ENCODE data around the gene ATP2C1. TPM values are rescaled to one million over a fixed set of nuclear protein-coding genes. Genes with fewer than 3 reads are reported as not detected.
A peak's percentile ranks its signal among the peaks of the same experiment; 100 is the strongest.

Gene ATP2C1
- total and polyA plus RNA-seq, 2 donors (not counting 1 experiment from before 2014, with no cell fraction given), result 23.9 to 59.2 TPM

DNA sequence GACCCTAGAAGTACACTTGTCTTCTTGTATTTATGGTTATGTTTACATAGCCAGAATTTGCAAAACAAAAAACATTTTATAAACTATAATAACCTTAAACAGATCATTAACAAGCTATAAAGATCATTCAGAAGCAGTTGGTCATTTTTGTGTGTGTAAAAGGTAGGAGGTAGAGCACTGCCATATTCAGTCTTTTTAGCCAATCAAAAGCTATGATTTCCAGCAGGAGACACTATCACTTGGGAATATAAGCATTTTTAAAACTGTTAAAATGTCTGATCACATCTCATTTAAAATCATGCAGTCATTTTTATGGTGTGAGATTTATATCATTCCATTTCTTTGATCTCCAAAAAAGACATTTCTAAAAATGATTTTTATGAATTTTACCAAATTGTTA is 42.6 kb upstream of the ATP2C1 start:
- ATAC-seq (ENCODE audit: low read depth) (no peak), DNase-seq (no peak)
- TF ChIP-seq EZH2 (IDR thresholded peaks at IDR 0.05; ENCODE audit: borderline replicate concordance, insufficient read depth, low read depth, low read length, poor library complexity, severe bottlenecking), result no peak
- TF ChIP-seq, protein P1, sequence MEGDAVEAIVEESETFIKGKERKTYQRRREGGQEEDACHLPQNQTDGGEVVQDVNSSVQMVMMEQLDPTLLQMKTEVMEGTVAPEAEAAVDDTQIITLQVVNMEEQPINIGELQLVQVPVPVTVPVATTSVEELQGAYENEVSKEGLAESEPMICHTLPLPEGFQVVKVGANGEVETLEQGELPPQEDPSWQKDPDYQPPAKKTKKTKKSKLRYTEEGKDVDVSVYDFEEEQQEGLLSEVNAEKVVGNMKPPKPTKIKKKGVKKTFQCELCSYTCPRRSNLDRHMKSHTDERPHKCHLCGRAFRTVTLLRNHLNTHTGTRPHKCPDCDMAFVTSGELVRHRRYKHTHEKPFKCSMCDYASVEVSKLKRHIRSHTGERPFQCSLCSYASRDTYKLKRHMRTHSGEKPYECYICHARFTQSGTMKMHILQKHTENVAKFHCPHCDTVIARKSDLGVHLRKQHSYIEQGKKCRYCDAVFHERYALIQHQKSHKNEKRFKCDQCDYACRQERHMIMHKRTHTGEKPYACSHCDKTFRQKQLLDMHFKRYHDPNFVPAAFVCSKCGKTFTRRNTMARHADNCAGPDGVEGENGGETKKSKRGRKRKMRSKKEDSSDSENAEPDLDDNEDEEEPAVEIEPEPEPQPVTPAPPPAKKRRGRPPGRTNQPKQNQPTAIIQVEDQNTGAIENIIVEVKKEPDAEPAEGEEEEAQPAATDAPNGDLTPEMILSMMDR (IDR thresholded peaks at IDR 0.05), result no peak
- no peak overlapping the region for H3K9ac ChIP-seq (ENCODE audit: low read length)
- H4K20me1 ChIP-seq (ENCODE audit: control insufficient read depth, insufficient read depth, low read length, poor library complexity, severe bottlenecking), result no peaks in the 10 kb centered on the region
- H3K79me2 ChIP-seq (ENCODE audit: control insufficient read depth, insufficient read depth, low read length), result no peaks in the 10 kb centered on the region
- H2AFZ ChIP-seq (ENCODE audit: insufficient read depth, low read depth, low read length, poor library complexity, severe bottlenecking), result no peak overlapping the region
- Mint-ChIP-seq H3K27ac (no peak overlapping the region), H3K27me3 (no peaks in the 10 kb centered on the region), H3K4me1 (peaks cover 14% of the 10 kb centered on the region), H3K9me3 (ENCODE audit: insufficient read depth) (no peaks in the 10 kb centered on the region), H3K4me3 (peak overlapping the region; percentile 46)
- H3K27me3 ChIP-seq (replicated peaks in 1 of 4; ENCODE audit: control extremely low read depth in 1 of 4, control insufficient read depth in 3 of 4, insufficient read depth in 4 of 4, low read length in 3 of 4), result peaks cover 0 to 9% (median 2%) of the 10 kb centered on the region in 4 experiments
- no peak overlapping the region for H3K27ac ChIP-seq (ENCODE audit: low read length in 2 of 2)
- intact Hi-C loops (cut with micrococcal nuclease), result no loop called here
- H3K4me2 ChIP-seq (replicated peaks; ENCODE audit: low read depth, low read length, poor library complexity, severe bottlenecking), result no peak overlapping the region
- H3K4me1 ChIP-seq (ENCODE audit: control insufficient read depth in 2 of 2, insufficient read depth in 2 of 2, low read length in 2 of 2), result peaks cover 8 to 9% of the 10 kb centered on the region in 2 donors
- H3K4me3 ChIP-seq (ENCODE audit: control extremely low read depth in 1 of 5, extremely low read depth in 1 of 5, insufficient read depth in 1 of 5, low read depth in 2 of 5, low read length in 4 of 5), result no peak overlapping the region
- H3K9me3 ChIP-seq (ENCODE audit: control extremely low read depth in 1 of 3, control insufficient read depth in 2 of 3, insufficient read depth in 1 of 3, low read length in 2 of 3), result no peaks in the 10 kb centered on the region
- ChIA-PET POLR2A (no interaction called here), CTCF (no interaction called here)
- H3K36me3 ChIP-seq (replicated peaks in 1 of 2; ENCODE audit: control extremely low read depth in 1 of 2, control insufficient read depth in 1 of 2, extremely low read depth in 1 of 2, insufficient read depth in 2 of 2, low read length in 1 of 2), result no peaks in the 10 kb centered on the region

- no peak overlapping the region for H3K4me3 Mint-ChIP-seq
- H3K4me2 ChIP-seq (replicated peaks; ENCODE audit: low read depth, low read length, poor library complexity, severe bottlenecking), result no peak overlapping the region
- no peaks in the 10 kb centered on the region for H3K36me3 ChIP-seq (replicated peaks in 1 of 2; ENCODE audit: control extremely low read depth in 1 of 2, control insufficient read depth in 1 of 2, extremely low read depth in 1 of 2, insufficient read depth in 2 of 2, low read length in 1 of 2)
- intact Hi-C loops (cut with micrococcal nuclease), result no loop called here
- H3K4me1 Mint-ChIP-seq, result peaks cover 14% of the 10 kb centered on the region
- no peaks in the 10 kb centered on the region for H4K20me1 ChIP-seq (ENCODE audit: control insufficient read depth, insufficient read depth, low read length, poor library complexity, severe bottlenecking)
- peaks cover 8 to 9% of the 10 kb centered on the region in 2 donors for H3K4me1 ChIP-seq (ENCODE audit: control insufficient read depth in 2 of 2, insufficient read depth in 2 of 2, low read length in 2 of 2)
- peaks cover 10% of the 10 kb centered on the region for H3K27me3 Mint-ChIP-seq
- H3K27ac ChIP-seq (ENCODE audit: low read length in 2 of 2), result no peak overlapping the region
- H3K79me2 ChIP-seq (ENCODE audit: control insufficient read depth, insufficient read depth, low read length), result no peaks in the 10 kb centered on the region
- WGBS (ENCODE audit: insufficient coverage), result 17% methylated on average over 2 of the region's 2 CpGs
- no peak for TF ChIP-seq EZH2 (IDR thresholded peaks at IDR 0.05; ENCODE audit: borderline replicate concordance, insufficient read depth, low read depth, low read length, poor library complexity, severe bottlenecking)
- TF ChIP-seq, protein P1 (IDR thresholded peaks at IDR 0.05), result no peak
- no peak for DNase-seq
- no peaks in the 10 kb centered on the region for H3K9me3 ChIP-seq (ENCODE audit: control extremely low read depth in 1 of 3, control insufficient read depth in 2 of 3, insufficient read depth in 1 of 3, low read length in 2 of 3)
- no peak overlapping the region for H3K27ac Mint-ChIP-seq
- no peaks in the 10 kb centered on the region for H3K9me3 Mint-ChIP-seq (ENCODE audit: insufficient read depth)
- H3K9ac ChIP-seq (ENCODE audit: low read length), result no peak overlapping the region
- ChIA-PET CTCF (no interaction called here), POLR2A (no interaction called here)
- H3K27me3 ChIP-seq (replicated peaks in 1 of 4; ENCODE audit: control extremely low read depth in 1 of 4, control insufficient read depth in 3 of 4, insufficient read depth in 4 of 4, low read length in 3 of 4), result peaks cover 0 to 9% (median 4%) of the 10 kb centered on the region in 4 experiments
- H3K4me3 ChIP-seq (ENCODE audit: control extremely low read depth in 1 of 5, extremely low read depth in 1 of 5, insufficient read depth in 1 of 5, low read depth in 2 of 5, low read length in 4 of 5), result no peak overlapping the region
- ATAC-seq (ENCODE audit: low read depth), result no peak
- no peak overlapping the region for H2AFZ ChIP-seq (ENCODE audit: insufficient read depth, low read depth, low read length, poor library complexity, severe bottlenecking)
These were observed 40.3 kb upstream of the ATP2C1 start for GRCh38 chr3:130853581-130853980.

Data from B cell (primary cell).